Natural killer cell (primary cell): ENCODE measurements around the gene TBXA2R. TPM values are rescaled to one million over a fixed set of nuclear protein-coding genes. Genes with fewer than 3 reads are reported as not detected.

Experiments
- ATAC-seq, 3 donors: fragments of 150-1000 bp in 2 of 3; fragments of 200-7000 bp in 1 of 3; cut with Tn5 transposase; 1 replicate in 1 of 3; 2 replicates in 2 of 3; pipeline ENCODE4 v1.10.0; 2021; ENCODE audit warnings: mild to moderate bottlenecking in 2 of 3, moderate library complexity in 2 of 3
- DNase-seq, 2 donors: peaks; one replicate each; pipeline versions ENCODE4 v3.0.0 to v3.0.0-alpha.2; 2013 to 2021; ENCODE audit warnings: mixed read lengths in 1 of 2
- H3K27ac ChIP-seq: one replicate; pipeline ENCODE4 v1.5.1; 2013; ENCODE audit warnings: mild to moderate bottlenecking, low read length
- H3K27me3 ChIP-seq: one replicate; pipeline ENCODE4 v1.6.1; 2013; ENCODE audit warnings: low read length; ENCODE audit not compliant: control insufficient read depth, insufficient read depth
- H3K36me3 ChIP-seq: one replicate; pipeline ENCODE4 v1.6.1; 2013; ENCODE audit warnings: low read length; ENCODE audit not compliant: control insufficient read depth, insufficient read depth
- H3K4me1 ChIP-seq: one replicate; pipeline ENCODE4 v1.6.1; 2013; ENCODE audit warnings: low read length; ENCODE audit not compliant: control insufficient read depth, insufficient read depth
- H3K4me3 ChIP-seq: one replicate; pipeline ENCODE4 v1.5.1; 2013; ENCODE audit warnings: low read length
- H3K9me3 ChIP-seq: one replicate; pipeline ENCODE4 v1.6.1; 2013; ENCODE audit warnings: low read length; ENCODE audit not compliant: control insufficient read depth, insufficient read depth
- H3K27ac Mint-ChIP-seq, 2 donors: one replicate each; pipeline ENCODE4 v1.8.0; 2022; ENCODE audit warnings: mild to moderate bottlenecking in 2 of 2, mixed read lengths in 2 of 2, moderate library complexity in 1 of 2
- H3K27me3 Mint-ChIP-seq, 2 donors: one replicate each; pipeline ENCODE4 v1.8.0; 2022; ENCODE audit warnings: low read depth in 2 of 2, mixed read lengths in 2 of 2
- H3K36me3 Mint-ChIP-seq: one replicate; pipeline ENCODE4 v1.8.0; 2022; ENCODE audit warnings: mixed read lengths
- H3K4me1 Mint-ChIP-seq, 2 donors: one replicate each; pipeline ENCODE4 v1.8.0; 2022; ENCODE audit warnings: mixed read lengths in 2 of 2
- H3K4me3 Mint-ChIP-seq: one replicate; pipeline ENCODE4 v1.8.0; 2022; ENCODE audit warnings: mild to moderate bottlenecking, moderate library complexity, mixed read lengths
- H3K9me3 Mint-ChIP-seq, 2 donors: one replicate each; pipeline ENCODE4 v1.8.0; 2022; ENCODE audit warnings: mixed read lengths in 2 of 2
- CTCF ChIP-seq: fragments of 200-600 bp; IDR thresholded peaks from one replicate; pipeline ENCODE4 v1.8.0; 2022; ENCODE audit warnings: antibody characterized with exemption
- WGBS: methylation state at CpG from one replicate; pipeline ENCODE4 v1.1.7; 2013; ENCODE audit warnings: missing lambda C conversion rate; ENCODE audit not compliant: insufficient coverage; 5-methylcytosine and 5-hydroxymethylcytosine counted together
- intact Hi-C: fragments of 100-400 bp; cut with micrococcal nuclease; formaldehyde crosslinking; loops from one replicate; pipeline ENCODE4 v1.14.2; 2022
- total RNA-seq, 4 donors: library from RNA; stranded (reverse); fragments of 120-200 nt in 1 of 4; gene quantifications; one replicate each; pipeline versions ENCODE4 v1.2.3 to v1.2.4, GENCODE V29; 2013 to 2022

Gene TBXA2R
- total RNA-seq, 3 donors from 2014 or later (not counting 1 experiment from before 2014, with no cell fraction given), result 1.4 to 2.1 (median 2.1) TPM

DNA sequence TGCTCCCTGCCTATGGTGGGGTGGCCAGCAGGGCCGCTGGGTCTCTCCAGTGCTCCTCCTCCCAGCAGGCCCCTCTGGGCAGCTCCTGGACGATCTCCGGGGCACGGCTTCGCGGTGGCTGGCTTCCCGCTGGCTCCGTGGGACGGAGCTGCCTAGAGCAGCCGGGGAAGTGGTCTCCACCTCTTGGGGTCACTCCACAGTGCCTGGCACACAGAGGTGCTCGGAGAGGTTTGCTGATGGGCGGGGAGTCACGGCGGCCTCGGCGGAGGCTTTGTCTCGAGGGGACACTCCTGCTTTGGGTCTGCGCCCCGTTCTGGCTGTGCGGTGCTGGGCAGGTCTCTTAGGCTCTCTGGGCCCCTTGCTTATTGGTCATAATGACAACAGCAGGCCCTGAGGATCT is 29.8 kb upstream of the TBXA2R start:
- intact Hi-C loops, result no loop called here
- ATAC-seq, result no peak
- H3K9me3 Mint-ChIP-seq, result no peaks in the 10 kb centered on the region

DNA sequence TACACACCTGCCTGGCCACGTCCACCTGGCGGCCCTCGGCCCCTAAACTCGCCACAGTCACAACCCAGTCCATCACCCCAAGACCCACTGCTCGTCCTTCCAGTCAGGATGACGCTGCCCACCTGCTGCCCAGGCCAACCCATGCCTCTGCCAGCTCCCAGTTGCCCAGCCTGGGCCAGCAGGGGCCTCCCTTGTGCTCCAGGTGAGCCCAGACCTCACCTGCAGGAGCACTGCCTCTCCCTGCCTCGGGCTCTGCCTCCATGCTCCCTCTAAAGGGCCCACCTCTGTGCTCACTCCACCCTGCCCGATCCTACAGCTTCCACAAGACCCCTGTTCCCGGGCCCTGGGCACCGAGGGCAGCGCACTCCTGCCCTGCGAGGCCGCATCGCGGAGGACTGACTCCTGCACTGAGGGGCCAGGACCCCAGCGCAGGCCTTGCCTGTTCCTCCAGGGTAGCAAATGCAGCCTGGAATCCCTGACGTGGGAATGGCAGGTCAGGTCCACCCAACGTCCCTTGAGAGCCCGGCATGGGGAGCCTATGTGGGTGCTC is 27.9 kb upstream of the TBXA2R start:
- Mint-ChIP-seq H3K9me3 (no peaks in the 10 kb centered on the region), H3K4me3 (no peak overlapping the region), H3K27ac (peak overlapping the region in 1 of 2 donors; percentile 68), H3K27me3 (no peaks in the 10 kb centered on the region), H3K4me1 (peaks cover 0 to 6% of the 10 kb centered on the region in 2 donors), H3K36me3 (no peaks in the 10 kb centered on the region)
- TF ChIP-seq CTCF, result no peak
- ATAC-seq (no peak), DNase-seq (no peak)
- Histone ChIP-seq H3K9me3 (no peaks in the 10 kb centered on the region), H3K4me1 (no peaks in the 10 kb centered on the region), H3K4me3 (no peak overlapping the region), H3K27ac (no peak overlapping the region), H3K27me3 (no peaks in the 10 kb centered on the region), H3K36me3 (peaks cover 20% of the 10 kb centered on the region)
- 91% methylated on average over 19 of the region's 19 CpGs for WGBS
- intact Hi-C loops, result no loop called here

More for the DNA sequence above, 29.8 kb upstream of the TBXA2R start:
- Mint-ChIP-seq H3K27ac (no peak overlapping the region), H3K4me1 (peaks cover 0 to 6% of the 10 kb centered on the region in 2 donors), H3K36me3 (no peaks in the 10 kb centered on the region), H3K27me3 (no peaks in the 10 kb centered on the region), H3K4me3 (no peak overlapping the region)
- TF ChIP-seq CTCF, result no peak
- 96% methylated on average over 20 of the region's 20 CpGs for WGBS
- no peak overlapping the region for H3K4me3 ChIP-seq
- H3K9me3 ChIP-seq, result no peaks in the 10 kb centered on the region
- H3K4me1 ChIP-seq, result no peaks in the 10 kb centered on the region
- H3K36me3 ChIP-seq, result peaks cover 21% of the 10 kb centered on the region
- no peaks in the 10 kb centered on the region for H3K27me3 ChIP-seq
- H3K27ac ChIP-seq, result no peak overlapping the region
- DNase-seq, result no peak

- H3K27me3 Mint-ChIP-seq, result no peaks in the 10 kb centered on the region
- no peaks in the 10 kb centered on the region for H3K36me3 Mint-ChIP-seq
- intact Hi-C loops, result no loop called here
- no peak for ATAC-seq
- Histone ChIP-seq H3K27me3 (no peaks in the 10 kb centered on the region), H3K36me3 (peaks cover 12% of the 10 kb centered on the region), H3K9me3 (no peaks in the 10 kb centered on the region), H3K27ac (no peak overlapping the region), H3K4me1 (no peaks in the 10 kb centered on the region), H3K4me3 (no peak overlapping the region)
- H3K27ac Mint-ChIP-seq, result peak overlapping the region in 1 of 2 donors; percentile 3
- H3K4me3 Mint-ChIP-seq, result no peak overlapping the region
- DNase-seq, result no peak
- no peak for TF ChIP-seq CTCF
- WGBS, result 95% methylated on average over 22 of the region's 22 CpGs
- H3K4me1 Mint-ChIP-seq, result peaks cover 0 to 6% of the 10 kb centered on the region in 2 donors
- H3K9me3 Mint-ChIP-seq, result no peaks in the 10 kb centered on the region
Measured at GRCh38 chr19:3633559-3633988, 26.9 kb upstream of the TBXA2R start.
